Progenitor cell of endocrine pancreas (in vitro differentiated cells): Measurements from ENCODE around the gene KIAA1755. TPM values are rescaled to one million over a fixed set of nuclear protein-coding genes. Genes with fewer than 3 reads are reported as not detected.

Experiments used
- DNase-seq: peaks from one replicate; pipeline ENCODE4 v3.0.0; 2021; ENCODE audit warnings: low spot score; ENCODE audit not compliant: unreplicated experiment
- H3K27ac Mint-ChIP-seq: 2 replicates; pipeline ENCODE4 v1.8.0; 2021; ENCODE audit warnings: mild to moderate bottlenecking, moderate library complexity, mixed read lengths
- H3K27me3 Mint-ChIP-seq: 2 replicates; pipeline ENCODE4 v1.8.0; 2021; ENCODE audit warnings: mixed read lengths
- H3K36me3 Mint-ChIP-seq: 2 replicates; pipeline ENCODE4 v1.8.0; 2022; ENCODE audit warnings: mixed read lengths; ENCODE audit not compliant: insufficient read depth
- H3K4me1 Mint-ChIP-seq: 2 replicates; pipeline ENCODE4 v1.8.0; 2021; ENCODE audit warnings: low read depth, mixed read lengths
- H3K4me3 Mint-ChIP-seq: 2 replicates; pipeline ENCODE4 v1.8.0; 2021; ENCODE audit warnings: low read depth, mild to moderate bottlenecking, moderate library complexity, mixed read lengths
- H3K9me3 Mint-ChIP-seq: 2 replicates; pipeline ENCODE4 v1.8.0; 2021; ENCODE audit warnings: low read depth, mixed read lengths
- CTCF ChIP-seq: fragments of 200-600 bp; sonication (generic); IDR thresholded peaks from one replicate; pipeline ENCODE4 v1.5.0; 2021; ENCODE audit warnings: antibody characterized with exemption, mild to moderate bottlenecking; ENCODE audit not compliant: unreplicated experiment
- total RNA-seq: library from RNA; stranded (reverse); gene quantifications from 2 replicates; pipeline ENCODE4 v1.2.1, GENCODE V29; 2021

The KIAA1755 gene
- total RNA-seq, 1 donor from 2014 or later: 0.29 TPM

- Mint-ChIP-seq H3K27ac (no peak overlapping the region), H3K27me3 (peaks cover 4% of the 10 kb centered on the region)
Measured at GRCh38 chr20:38195521-38195920, 65.0 kb downstream of the KIAA1755 start.

GRCh38 chr20:38194971-38195504, 65.5 kb downstream of the KIAA1755 start:
- Mint-ChIP-seq H3K36me3 (no peaks in the 10 kb centered on the region), H3K27me3 (peaks cover 4% of the 10 kb centered on the region), H3K4me1 (no peaks in the 10 kb centered on the region), H3K9me3 (no peaks in the 10 kb centered on the region), H3K4me3 (no peak overlapping the region), H3K27ac (no peak overlapping the region)
- no peak for TF ChIP-seq CTCF
- no peak for DNase-seq

More at GRCh38 chr20:38195521-38195920, 65.0 kb downstream of the KIAA1755 start:
- no peak for DNase-seq
- H3K36me3 Mint-ChIP-seq: no peaks in the 10 kb centered on the region
- no peaks in the 10 kb centered on the region for H3K4me1 Mint-ChIP-seq
- H3K4me3 Mint-ChIP-seq: no peak overlapping the region
- no peak for TF ChIP-seq CTCF
- H3K9me3 Mint-ChIP-seq: no peaks in the 10 kb centered on the region

- no peak overlapping the region for H3K4me3 Mint-ChIP-seq
- no peaks in the 10 kb centered on the region for H3K4me1 Mint-ChIP-seq
- H3K9me3 Mint-ChIP-seq: no peaks in the 10 kb centered on the region
- peaks cover 4% of the 10 kb centered on the region for H3K27me3 Mint-ChIP-seq
- no peak overlapping the region for H3K27ac Mint-ChIP-seq
- no peak for TF ChIP-seq CTCF
- no peak for DNase-seq
- no peaks in the 10 kb centered on the region for H3K36me3 Mint-ChIP-seq
Measured at GRCh38 chr20:38193586-38194105, 66.9 kb downstream of the KIAA1755 start.

- no peak for TF ChIP-seq CTCF
- Mint-ChIP-seq H3K27ac (no peak overlapping the region), H3K27me3 (peaks cover 4% of the 10 kb centered on the region), H3K4me3 (no peak overlapping the region), H3K9me3 (no peaks in the 10 kb centered on the region), H3K4me1 (no peaks in the 10 kb centered on the region), H3K36me3 (no peaks in the 10 kb centered on the region)
- DNase-seq: no peak
Measured at GRCh38 chr20:38192323-38192885, 68.1 kb downstream of the KIAA1755 start.

- peaks cover 4% of the 10 kb centered on the region for H3K27me3 Mint-ChIP-seq
- H3K9me3 Mint-ChIP-seq: no peaks in the 10 kb centered on the region
- no peak overlapping the region for H3K4me3 Mint-ChIP-seq
- no peak overlapping the region for H3K27ac Mint-ChIP-seq
- no peaks in the 10 kb centered on the region for H3K4me1 Mint-ChIP-seq
- no peak for TF ChIP-seq CTCF
- no peak for DNase-seq
- H3K36me3 Mint-ChIP-seq: no peaks in the 10 kb centered on the region
Measured at GRCh38 chr20:38191654-38192053, 68.9 kb downstream of the KIAA1755 start.
